ENCODE results near the gene KIFAP3. TPM values are rescaled to one million over a fixed set of nuclear protein-coding genes. Genes with fewer than 3 reads are reported as not detected.

Gene KIFAP3
- polyA plus RNA-seq, 3 donors, result 2.1 to 4.7 (median 2.2) TPM

DNA sequence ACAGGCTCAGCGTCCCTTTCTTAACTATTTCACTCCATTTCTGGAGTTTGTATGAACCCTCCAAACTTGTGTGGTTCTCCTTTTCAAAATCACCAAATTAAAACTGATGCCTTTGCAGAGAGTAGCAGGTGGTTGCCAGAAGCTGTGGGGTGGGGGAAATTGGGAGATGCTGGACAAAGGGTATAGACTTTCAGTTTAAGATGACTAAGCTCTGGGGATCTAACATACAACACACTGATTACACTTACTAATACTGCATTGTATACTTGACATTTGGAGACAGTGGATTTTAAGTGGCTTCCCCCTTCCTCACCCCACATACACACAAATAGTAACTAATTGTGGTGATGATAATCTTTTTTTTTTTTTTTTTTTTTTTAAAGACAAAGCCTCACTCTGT is 169.7 kb downstream of the KIFAP3 start:
- H3K9me3 ChIP-seq (replicated peaks in 1 of 2; ENCODE audit: control insufficient read depth in 1 of 2, insufficient read depth in 1 of 2, low read length in 2 of 2), result no peaks in the 10 kb centered on the region
- peaks cover 2 to 6% of the 10 kb centered on the region in 2 donors for H3K27me3 ChIP-seq (ENCODE audit: control insufficient read depth in 2 of 2, insufficient read depth in 2 of 2, low read length in 2 of 2)
- peaks cover 16% of the 10 kb centered on the region for H3K4me1 Mint-ChIP-seq
- no peak overlapping the region for H3K4me3 ChIP-seq (replicated peaks in 1 of 3; ENCODE audit: low read depth in 2 of 3, low read length in 3 of 3)
- no peak for TF ChIP-seq CTCF (IDR thresholded peaks at IDR 0.05)
- no peak overlapping the region for H3K4me3 Mint-ChIP-seq
- no peak overlapping the region for H3K9ac ChIP-seq (ENCODE audit: insufficient read depth, low read length, poor library complexity, severe bottlenecking)
- no CpG with 5 or more reads among the region's 1 CpG for WGBS (ENCODE audit: insufficient coverage)
- H4K20me1 ChIP-seq (ENCODE audit: insufficient read depth, low read length), result no peaks in the 10 kb centered on the region
- peaks cover 9 to 17% of the 10 kb centered on the region in 2 donors for H3K4me1 ChIP-seq (ENCODE audit: control insufficient read depth in 1 of 2, insufficient read depth in 2 of 2, low read length in 2 of 2)
- no peak overlapping the region for H3K4me2 ChIP-seq (replicated peaks; ENCODE audit: extremely low read depth, low read length, poor library complexity, severe bottlenecking)
- no peaks in the 10 kb centered on the region for H3K36me3 Mint-ChIP-seq
- no peaks in the 10 kb centered on the region for H3K36me3 ChIP-seq (replicated peaks in 1 of 2; ENCODE audit: control insufficient read depth in 1 of 2, insufficient read depth in 2 of 2, low read length in 2 of 2)
- no peak overlapping the region for H3K27ac Mint-ChIP-seq
- H3K9me3 Mint-ChIP-seq, result peaks cover 0 to 14% (median 2%) of the 10 kb centered on the region in 7 donors
- DNase-seq, result no peak
- no peak overlapping the region for H2AFZ ChIP-seq (ENCODE audit: insufficient read depth, low read depth, low read length, poor library complexity, severe bottlenecking)
- no peaks in the 10 kb centered on the region for H3K79me2 ChIP-seq (ENCODE audit: insufficient read depth, low read length)
- intact Hi-C loops (cut with micrococcal nuclease), result no loop called here
- H3K27ac ChIP-seq (ENCODE audit: low read depth in 1 of 2, low read length in 2 of 2), result no peak overlapping the region
- peaks cover 11 to 13% (median 12%) of the 10 kb centered on the region in 3 donors for H3K27me3 Mint-ChIP-seq (ENCODE audit: low read depth in 3 of 3)

DNA sequence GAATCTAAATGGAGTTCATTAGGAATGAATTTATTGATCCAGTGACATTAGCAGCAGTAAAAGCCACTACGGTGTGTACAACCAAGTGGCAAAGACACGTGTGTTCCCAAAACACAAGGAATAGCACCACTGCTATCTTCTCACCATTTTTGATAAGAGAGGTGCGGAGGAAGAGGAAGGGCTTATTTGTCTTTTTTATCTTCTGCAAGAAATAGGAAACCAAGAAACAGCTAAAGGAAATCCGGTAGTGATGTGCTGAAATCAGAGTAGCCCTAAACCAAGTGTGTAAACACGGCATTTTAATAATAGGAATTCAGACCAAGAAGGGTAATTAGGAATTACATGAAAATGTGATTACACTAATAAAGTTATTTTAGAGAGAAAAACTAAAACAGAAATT is 171.7 kb downstream of the KIFAP3 start:
- H3K27ac Mint-ChIP-seq, result no peak overlapping the region

More for the DNA sequence above, 171.7 kb downstream of the KIFAP3 start:
- Histone ChIP-seq H3K4me3 (replicated peaks in 1 of 3; ENCODE audit: low read depth in 2 of 3, low read length in 3 of 3) (no peak overlapping the region), H3K27ac (ENCODE audit: low read depth in 1 of 2, low read length in 2 of 2) (no peak overlapping the region), H3K36me3 (replicated peaks in 1 of 2; ENCODE audit: control insufficient read depth in 1 of 2, insufficient read depth in 2 of 2, low read length in 2 of 2) (no peaks in the 10 kb centered on the region), H3K9me3 (replicated peaks in 1 of 2; ENCODE audit: control insufficient read depth in 1 of 2, insufficient read depth in 1 of 2, low read length in 2 of 2) (no peaks in the 10 kb centered on the region), H3K4me2 (replicated peaks; ENCODE audit: extremely low read depth, low read length, poor library complexity, severe bottlenecking) (no peak overlapping the region), H3K4me1 (ENCODE audit: control insufficient read depth in 1 of 2, insufficient read depth in 2 of 2, low read length in 2 of 2) (peaks cover 7 to 9% of the 10 kb centered on the region in 2 donors), H4K20me1 (ENCODE audit: insufficient read depth, low read length) (no peaks in the 10 kb centered on the region), H3K9ac (ENCODE audit: insufficient read depth, low read length, poor library complexity, severe bottlenecking) (no peak overlapping the region), H2AFZ (ENCODE audit: insufficient read depth, low read depth, low read length, poor library complexity, severe bottlenecking) (no peak overlapping the region), H3K27me3 (ENCODE audit: control insufficient read depth in 2 of 2, insufficient read depth in 2 of 2, low read length in 2 of 2) (peaks cover 4 to 6% of the 10 kb centered on the region in 2 donors), H3K79me2 (ENCODE audit: insufficient read depth, low read length) (no peaks in the 10 kb centered on the region)
- intact Hi-C loops (cut with micrococcal nuclease), result no loop called here
- peaks cover 0 to 14% (median 2%) of the 10 kb centered on the region in 7 donors for H3K9me3 Mint-ChIP-seq
- WGBS (ENCODE audit: insufficient coverage), result 25% methylated on average over 1 of the region's 5 CpGs
- H3K4me1 Mint-ChIP-seq, result peaks cover 10% of the 10 kb centered on the region
- TF ChIP-seq CTCF (IDR thresholded peaks at IDR 0.05), result no peak
- no peak for DNase-seq
- peaks cover 13 to 17% (median 17%) of the 10 kb centered on the region in 3 donors for H3K27me3 Mint-ChIP-seq (ENCODE audit: low read depth in 3 of 3)
- no peaks in the 10 kb centered on the region for H3K36me3 Mint-ChIP-seq
- H3K4me3 Mint-ChIP-seq, result no peak overlapping the region
